K562 (cell line): ENCODE data around the gene FOXO3. TPM values are rescaled to one million over a fixed set of nuclear protein-coding genes. Genes with fewer than 3 reads are reported as not detected.

ENCODE experiments used
- ATAC-seq: fragments of 200-7000 bp; cut with Tn5 transposase; 3 replicates; pipeline ENCODE4 v1.9.1; 2020; ENCODE audit warnings: moderate library complexity
- BruUV-seq: library from RNA; stranded (reverse); fragments of 400-500 nt; replicated peaks from 2 replicates; lab custom pipeline; 2021; lab: Mats Ljungman, UMichigan
- CTCF ChIA-PET: fragments of 300-600 bp; formaldehyde crosslinking; extraction: SDS; loops from one replicate; lab custom pipeline; 2021; ENCODE audit warnings: low intra/inter-chr PET ratio; lab: Yijun Ruan, JAX
- POLR2A ChIA-PET: fragments of 300-600, 350-650 bp; sonication (Branson Sonifier 250); formaldehyde crosslinking; extraction: SDS; loops from one replicate; lab custom pipeline; 2021; ENCODE audit warnings: antibody characterized with exemption, inconsistent platforms; lab: Yijun Ruan, JAX
- DNase-seq, 4 experiments: peaks; one replicate each; pipeline versions ENCODE4 v3.0.0 to v3.0.0-alpha.2; 2011 to 2018; ENCODE audit warnings: low spot score in 3 of 4, mixed read lengths in 3 of 4; ENCODE audit errors: extremely low read depth in 1 of 4
- FAIRE-seq: peaks from 2 replicates; lab custom pipeline; 2011; peaks lifted over from hg19 to GRCh38; lab: Jason Lieb, UNC
- H2AFZ ChIP-seq: 2 replicates; pipeline ENCODE4 v1.6.0; 2011; ENCODE audit warnings: low read depth, low read length, control low read depth, inconsistent platforms
- H3K27ac ChIP-seq: fragments of 200-600 bp; 3 replicates; pipeline ENCODE4 v1.8.0; 2011; ENCODE audit warnings: low read depth, mild to moderate bottlenecking, control low read depth, inconsistent platforms, low read length, moderate library complexity, mixed read lengths; ENCODE audit errors: extremely low read depth
- H3K27me3 ChIP-seq, 2 experiments: fragments of 300-600 bp in 1 of 2; 2 replicates in 1 of 2; 3 replicates in 1 of 2; pipeline versions ENCODE4 v1.6.0 to v1.8.0; 2011; ENCODE audit warnings: inconsistent platforms in 2 of 2, low read length in 2 of 2, mild to moderate bottlenecking in 1 of 2, mixed read lengths in 1 of 2, moderate library complexity in 1 of 2; ENCODE audit not compliant: control insufficient read depth in 2 of 2, insufficient read depth in 2 of 2
- H3K36me3 ChIP-seq: fragments of 300-600 bp; 3 replicates; pipeline ENCODE4 v1.8.0; 2011; ENCODE audit warnings: mild to moderate bottlenecking, low read length, inconsistent platforms; ENCODE audit not compliant: control insufficient read depth, insufficient read depth
- H3K4me1 ChIP-seq, 2 experiments: fragments of 200-600 bp in 1 of 2; replicated peaks in 1 of 2; 2 replicates in 1 of 2; 3 replicates in 1 of 2; pipeline versions ENCODE4 v1.5.1 to v1.8.0; 2011; ENCODE audit warnings: inconsistent platforms in 2 of 2, low read length in 2 of 2, mild to moderate bottlenecking in 1 of 2, mixed read lengths in 1 of 2, moderate library complexity in 1 of 2; ENCODE audit not compliant: control insufficient read depth in 2 of 2, insufficient read depth in 2 of 2
- H3K4me2 ChIP-seq: 2 replicates; pipeline ENCODE4 v1.6.1; 2011; ENCODE audit warnings: low read length, control low read depth, inconsistent platforms, mixed read lengths; ENCODE audit not compliant: insufficient read depth
- H3K4me3 ChIP-seq: fragments of 200-600 bp; sonication (generic), shearing (Covaris generic); 2 replicates; pipeline ENCODE4 v1.5.1; 2016; ENCODE audit warnings: control low read depth, inconsistent platforms
- H3K79me2 ChIP-seq: fragments of 200-600 bp; 3 replicates; pipeline ENCODE4 v1.8.0; 2011; ENCODE audit warnings: low read length, inconsistent platforms; ENCODE audit not compliant: control insufficient read depth, insufficient read depth
- H3K9ac ChIP-seq, 2 experiments: 2 replicates each; pipeline versions ENCODE4 v1.6.0 to v1.6.1; 2011; ENCODE audit warnings: low read depth in 2 of 2, low read length in 2 of 2, control low read depth in 1 of 2, inconsistent platforms in 1 of 2, mild to moderate bottlenecking in 1 of 2, mixed read lengths in 1 of 2; ENCODE audit not compliant: insufficient read depth in 1 of 2
- H3K9me1 ChIP-seq: one replicate; pipeline ENCODE4 v1.6.0; 2011; ENCODE audit warnings: inconsistent platforms, mild to moderate bottlenecking, low read length, moderate library complexity; ENCODE audit not compliant: control insufficient read depth, insufficient read depth
- H3K9me3 ChIP-seq: replicated peaks from 2 replicates; pipeline ENCODE4 v1.5.1; 2011; ENCODE audit warnings: low read depth, low read length, inconsistent platforms; ENCODE audit not compliant: control insufficient read depth, insufficient read depth
- H4K20me1 ChIP-seq: replicated peaks from 2 replicates; pipeline ENCODE4 v1.6.1; 2011; ENCODE audit warnings: low read length, inconsistent platforms, mixed read lengths; ENCODE audit not compliant: control insufficient read depth, insufficient read depth
- FOSL1 ChIP-seq: fragments of 200-800 bp; sonication (Bioruptor generic); conservative IDR thresholded peaks from 2 replicates; pipeline ENCODE4 v1.6.1; 2016; ENCODE audit warnings: missing genetic modification characterization, missing compliant biosample characterization
- GATA2 ChIP-seq: sonication (generic); formaldehyde crosslinking; IDR thresholded peaks from 2 replicates; pipeline ENCODE4 v1.4.0; 2020; ENCODE audit warnings: mild to moderate bottlenecking, missing genetic modification reagents
- ILK ChIP-seq: fragments of 450-650 bp; IDR thresholded peaks from 2 replicates; pipeline ENCODE4 v1.6.1; 2016; ENCODE audit warnings: missing genetic modification characterization, low read depth, mild to moderate bottlenecking, missing compliant biosample characterization, moderate library complexity, borderline replicate concordance
- KHSRP ChIP-seq: fragments of 450-650 bp; IDR thresholded peaks from 2 replicates; pipeline ENCODE4 v1.6.1; 2017
- NCOA1 ChIP-seq: fragments of 450-650 bp; IDR thresholded peaks from 2 replicates; pipeline ENCODE4 v1.6.1; 2016; ENCODE audit warnings: low read depth
- POLR2H ChIP-seq: IDR thresholded peaks from 2 replicates; pipeline ENCODE4 v1.6.1; 2016; ENCODE audit warnings: missing genetic modification characterization, low read depth, mild to moderate bottlenecking, control low read depth, missing compliant biosample characterization, moderate library complexity
- RBBP5 ChIP-seq: fragments of 200-600 bp; sonication (generic); IDR thresholded peaks from 2 replicates; pipeline ENCODE4 v1.6.1; 2012; ENCODE audit warnings: borderline replicate concordance, mild to moderate bottlenecking, low read length, control low read depth, inconsistent platforms; ENCODE audit not compliant: insufficient read depth, poor library complexity, severe bottlenecking
- RUNX1 ChIP-seq: sonication (generic); IDR thresholded peaks from 2 replicates; pipeline ENCODE4 v1.6.1; 2016; ENCODE audit warnings: antibody characterized with exemption, low read depth
- SIN3A ChIP-seq, 2 experiments: fragments of 150-350 bp in 1 of 2; IDR thresholded peaks; 2 replicates each; pipeline ENCODE4 v1.6.1; 2011 to 2016; ENCODE audit warnings: borderline replicate concordance in 2 of 2, low read depth in 2 of 2, low read length in 2 of 2, mild to moderate bottlenecking in 2 of 2, moderate library complexity in 2 of 2; ENCODE audit not compliant: control insufficient read depth in 1 of 2
- ZNF121 ChIP-seq: sonication (generic); formaldehyde crosslinking; conservative IDR thresholded peaks from 2 replicates; pipeline ENCODE4 v1.8.0; 2022; ENCODE audit warnings: missing genetic modification reagents
- ZNF668 ChIP-seq: fragments of 250-450 bp; sonication (Bioruptor Pico); IDR thresholded peaks from 2 replicates; pipeline ENCODE4 v1.8.0; 2022; ENCODE audit warnings: mild to moderate bottlenecking, inconsistent platforms
- ZNF75A ChIP-seq: fragments of 450-650 bp; formaldehyde crosslinking; IDR thresholded peaks from 2 replicates; pipeline ENCODE4 v1.4.0; 2020; ENCODE audit warnings: mild to moderate bottlenecking
- ZNF785 ChIP-seq: fragments of 250-450 bp; sonication (Bioruptor Pico); IDR thresholded peaks from 2 replicates; pipeline ENCODE4 v1.4.0; 2020; ENCODE audit warnings: mild to moderate bottlenecking
- ZSCAN29 ChIP-seq: fragments of 450-650 bp; IDR thresholded peaks from 2 replicates; pipeline ENCODE4 v1.6.1; 2017
- WGBS: fragments of 100-300 bp; shearing (Covaris generic); methylation state at CpG from one replicate; pipeline ENCODE4 v1.1.6; 2016; ENCODE audit warnings: low coverage, mixed read lengths; ENCODE audit not compliant: insufficient coverage; ENCODE audit errors: missing lambda C conversion rate; 5-methylcytosine and 5-hydroxymethylcytosine counted together
- in situ Hi-C: fragments of 300-500 bp; cut with MboI; formaldehyde crosslinking; loops from 4 replicates; pipeline ENCODE4 v1.15.0; 2018; ENCODE audit warnings: inconsistent platforms, mixed read lengths
- intact Hi-C: fragments of 100-400 bp; cut with micrococcal nuclease; formaldehyde crosslinking; loops from 2 replicates; pipeline ENCODE4 v1.14.2; 2022
- polyA plus RNA-seq, 8 experiments: library from polyadenylated mRNA; depleted of rRNA in 4 of 8; stranded (reverse) in 5 of 8; unstranded in 3 of 8; fragments of >200 nt; fragmentation: Nextera tagmentation in 2 of 8; fragmentation: Illumina TruSeq in 1 of 8; extraction: Ambion mirVana in 2 of 8; extraction: Trizol in 1 of 8; gene quantifications; 2 replicates each; pipeline versions ENCODE4 v1.2.1 to v1.2.3, GENCODE V29; 2011 to 2014; ENCODE audit warnings: inconsistent platforms in 1 of 8, missing spikeins in 1 of 8
- total RNA-seq, 7 experiments: library from RNA; depleted of rRNA in 6 of 7; stranded (reverse); fragments of >200 nt in 6 of 7; fragmentation: Illumina TruSeq in 2 of 7; extraction: Trizol in 2 of 7; gene quantifications; 2 replicates each; pipeline versions ENCODE4 v1.2.1 to v1.2.3, GENCODE V29; 2011 to 2021; ENCODE audit warnings: low replicate concordance in 1 of 7
- TF ChIP-seq, protein P1 (sequence below): sonication (generic); formaldehyde crosslinking; IDR thresholded peaks from 2 replicates; pipeline ENCODE4 v1.9.0; 2022; ENCODE audit warnings: mild to moderate bottlenecking, missing genetic modification reagents

The FOXO3 gene
- total and polyA plus RNA-seq, 9 of the 15 experiments (the other 6 are each of a cell fraction or from before 2014, with no cell fraction given): 3.0 to 14.6 (median 6.0) TPM

GRCh38 chr6:108732091-108732870 is 171.6 kb downstream of the FOXO3 start:
- no peaks in the 10 kb centered on the region for H3K79me2 ChIP-seq
- H3K9ac ChIP-seq: 0 out of 4 replicates have a peak overlapping the region, but pooled peaks of 1 of the 2 experiments have one; percentile 12
- intact Hi-C loops: no loop called here
- ATAC-seq (no peak), FAIRE-seq (no peak)
- H3K9me3 ChIP-seq: no peaks in the 10 kb centered on the region
- no peak overlapping the region for H3K4me3 ChIP-seq
- ChIA-PET POLR2A (interaction anchor here (0.9 to 1.4 kb wide), 3 partner anchors 9 to 17 kb away, joined by 3 to 7 read pairs (median 4); no protein-coding TSS in a partner anchor), CTCF (no interaction called here)
- peaks cover 10 to 38% of the 10 kb centered on the region in 2 experiments; a peak in 4 of 5 replicates for H3K27me3 ChIP-seq
- H3K36me3 ChIP-seq: no peaks in the 10 kb centered on the region
- H4K20me1 ChIP-seq: no peaks in the 10 kb centered on the region
- TF ChIP-seq RUNX1: no peak
- no peak for TF ChIP-seq SIN3A (IDR thresholded peaks at IDR 0.05; ENCODE audit: borderline replicate concordance in 2 of 2, control insufficient read depth in 1 of 2, low read depth in 2 of 2, low read length in 2 of 2)
- TF ChIP-seq POLR2H (tag): no peak
- TF ChIP-seq, protein P1, sequence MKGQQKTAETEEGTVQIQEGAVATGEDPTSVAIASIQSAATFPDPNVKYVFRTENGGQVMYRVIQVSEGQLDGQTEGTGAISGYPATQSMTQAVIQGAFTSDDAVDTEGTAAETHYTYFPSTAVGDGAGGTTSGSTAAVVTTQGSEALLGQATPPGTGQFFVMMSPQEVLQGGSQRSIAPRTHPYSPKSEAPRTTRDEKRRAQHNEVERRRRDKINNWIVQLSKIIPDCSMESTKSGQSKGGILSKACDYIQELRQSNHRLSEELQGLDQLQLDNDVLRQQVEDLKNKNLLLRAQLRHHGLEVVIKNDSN (CRISPR knock-in tag): no peak
- TF ChIP-seq ZNF75A (CRISPR knock-in tag): no peak
- no peak for TF ChIP-seq ZSCAN29
- TF ChIP-seq NCOA1: no peak
- TF ChIP-seq GATA2 (CRISPR knock-in tag): no peak
- no peak for TF ChIP-seq KHSRP
- no peak for TF ChIP-seq ZNF668 (CRISPR knock-in tag)
- TF ChIP-seq ZNF121 (CRISPR knock-in tag): peak; percentile 60
- no peak for TF ChIP-seq RBBP5
- no peak for TF ChIP-seq ZNF785 (CRISPR knock-in tag)
- TF ChIP-seq ILK (tag): no peak
- TF ChIP-seq FOSL1 (tag): peak; percentile 35; the same call in 1 of the 2 replicates
- TF ChIP-seq, all 486 proteins: peak for 2
- H3K9me1 ChIP-seq: no peaks in the 10 kb centered on the region
- in situ Hi-C loops: no loop called here
- no peak overlapping the region for H2AFZ ChIP-seq
- no peak overlapping the region for H3K27ac ChIP-seq
- DNase-seq: no peak
- BruUV-seq: no TSS peak
- peaks cover 6 to 12% of the 10 kb centered on the region in 2 experiments; a peak in 4 of 5 replicates for H3K4me1 ChIP-seq
- WGBS: 35% methylated on average over 14 of the region's 16 CpGs
- no peak overlapping the region for H3K4me2 ChIP-seq
